IPS-18c (cell line): Measurements from ENCODE around the gene HID1.
"Not testable (repeated sequence)": the region's sequence is repeated elsewhere in the genome, so short reads cannot be mapped to it uniquely, and the experiment has no call there.

Experiments used
- H3K4me3 ChIP-seq: 2 replicates; pipeline ENCODE4 v1.7.0; 2013; ENCODE audit warnings: low read depth, mild to moderate bottlenecking, low read length, moderate library complexity; ENCODE audit not compliant: insufficient read depth
- H3K9me3 ChIP-seq: one replicate; pipeline ENCODE4 v1.6.1; 2013; ENCODE audit warnings: mild to moderate bottlenecking, low read length, moderate library complexity; ENCODE audit not compliant: control insufficient read depth, insufficient read depth

HID1 gene

GRCh38 chr17:75003957-75004355, 31.4 kb upstream of the HID1 start:
- H3K9me3 ChIP-seq, result no peaks in the 10 kb centered on the region
- H3K4me3 ChIP-seq, result no peak overlapping the region

- no peaks in the 10 kb centered on the region for H3K9me3 ChIP-seq
These were observed 30.8 kb upstream of the HID1 start for GRCh38 chr17:75003070-75003956.

GRCh38 chr17:75001915-75002843, 29.6 kb upstream of the HID1 start:
- H3K4me3 ChIP-seq, result no peak overlapping the region
- H3K9me3 ChIP-seq, result no peaks in the 10 kb centered on the region

More at GRCh38 chr17:75003070-75003956, 30.8 kb upstream of the HID1 start:
- H3K4me3 ChIP-seq, result no peak overlapping the region

- no peaks in the 10 kb centered on the region for H3K9me3 ChIP-seq
These were observed 27.0 kb upstream of the HID1 start for GRCh38 chr17:74999523-74999922.

GRCh38 chr17:74998783-74999182, 26.2 kb upstream of the HID1 start:
- Histone ChIP-seq H3K4me3 (no peak overlapping the region), H3K9me3 (no peaks in the 10 kb centered on the region)

More at GRCh38 chr17:74999523-74999922, 27.0 kb upstream of the HID1 start:
- no peak overlapping the region for H3K4me3 ChIP-seq

GRCh38 chr17:74995847-74996246, 23.3 kb upstream of the HID1 start:
- Histone ChIP-seq H3K9me3 (no peaks in the 10 kb centered on the region), H3K4me3 (no peak overlapping the region)

GRCh38 chr17:74994440-74994839, 21.9 kb upstream of the HID1 start:
- Histone ChIP-seq H3K4me3 (no peak overlapping the region), H3K9me3 (no peaks in the 10 kb centered on the region)

- no peaks in the 10 kb centered on the region for H3K9me3 ChIP-seq
These were observed 19.7 kb upstream of the HID1 start for GRCh38 chr17:74992223-74992622.

GRCh38 chr17:74990581-74991105, 18.1 kb upstream of the HID1 start:
- Histone ChIP-seq H3K9me3 (no peaks in the 10 kb centered on the region), H3K4me3 (no peak overlapping the region)

More at GRCh38 chr17:74992223-74992622, 19.7 kb upstream of the HID1 start:
- H3K4me3 ChIP-seq, result no peak overlapping the region

GRCh38 chr17:74987909-74988711, 15.6 kb upstream of the HID1 start:
- Histone ChIP-seq H3K9me3 (no peaks in the 10 kb centered on the region), H3K4me3 (peak overlapping the region; percentile 88)

GRCh38 chr17:74987418-74987908, 14.9 kb upstream of the HID1 start, which contains the start of gene CDR2L:
Gene CDR2L (plus strand): TSS chr17:74987632. CDS start chr17:74988044, 412 bp downstream.
- Histone ChIP-seq H3K4me3 (peak within 1 kb of the TSS; percentile 88), H3K9me3 (no peaks in the 10 kb centered on the region)

GRCh38 chr17:74986206-74986576, 13.6 kb upstream of the HID1 start:
- Histone ChIP-seq H3K9me3 (peaks cover 4% of the 10 kb centered on the region), H3K4me3 (no peak overlapping the region)

GRCh38 chr17:74982663-74983313, 10.2 kb upstream of the HID1 start:
- H3K9me3 ChIP-seq, result not testable (repeated sequence)
- H3K4me3 ChIP-seq, result peak overlapping the region; percentile 81

GRCh38 chr17:74981979-74982662, 9.6 kb upstream of the HID1 start:
- Histone ChIP-seq H3K9me3 (peaks cover 4% of the 10 kb centered on the region), H3K4me3 (peak overlapping the region; percentile 81)

- peaks cover 4% of the 10 kb centered on the region for H3K9me3 ChIP-seq
- peak overlapping the region; percentile 81 for H3K4me3 ChIP-seq
These were observed 8.9 kb upstream of the HID1 start for GRCh38 chr17:74981318-74981978.
